ENCODE results near the gene AMDHD2. TPM values are rescaled to one million over a fixed set of nuclear protein-coding genes. Genes with fewer than 3 reads are reported as not detected.

The AMDHD2 gene, protein sequence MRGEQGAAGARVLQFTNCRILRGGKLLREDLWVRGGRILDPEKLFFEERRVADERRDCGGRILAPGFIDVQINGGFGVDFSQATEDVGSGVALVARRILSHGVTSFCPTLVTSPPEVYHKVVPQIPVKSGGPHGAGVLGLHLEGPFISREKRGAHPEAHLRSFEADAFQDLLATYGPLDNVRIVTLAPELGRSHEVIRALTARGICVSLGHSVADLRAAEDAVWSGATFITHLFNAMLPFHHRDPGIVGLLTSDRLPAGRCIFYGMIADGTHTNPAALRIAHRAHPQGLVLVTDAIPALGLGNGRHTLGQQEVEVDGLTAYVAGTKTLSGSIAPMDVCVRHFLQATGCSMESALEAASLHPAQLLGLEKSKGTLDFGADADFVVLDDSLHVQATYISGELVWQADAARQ
- polyA plus RNA-seq: 0.77 and 2.2 TPM in 2 replicates

DNA sequence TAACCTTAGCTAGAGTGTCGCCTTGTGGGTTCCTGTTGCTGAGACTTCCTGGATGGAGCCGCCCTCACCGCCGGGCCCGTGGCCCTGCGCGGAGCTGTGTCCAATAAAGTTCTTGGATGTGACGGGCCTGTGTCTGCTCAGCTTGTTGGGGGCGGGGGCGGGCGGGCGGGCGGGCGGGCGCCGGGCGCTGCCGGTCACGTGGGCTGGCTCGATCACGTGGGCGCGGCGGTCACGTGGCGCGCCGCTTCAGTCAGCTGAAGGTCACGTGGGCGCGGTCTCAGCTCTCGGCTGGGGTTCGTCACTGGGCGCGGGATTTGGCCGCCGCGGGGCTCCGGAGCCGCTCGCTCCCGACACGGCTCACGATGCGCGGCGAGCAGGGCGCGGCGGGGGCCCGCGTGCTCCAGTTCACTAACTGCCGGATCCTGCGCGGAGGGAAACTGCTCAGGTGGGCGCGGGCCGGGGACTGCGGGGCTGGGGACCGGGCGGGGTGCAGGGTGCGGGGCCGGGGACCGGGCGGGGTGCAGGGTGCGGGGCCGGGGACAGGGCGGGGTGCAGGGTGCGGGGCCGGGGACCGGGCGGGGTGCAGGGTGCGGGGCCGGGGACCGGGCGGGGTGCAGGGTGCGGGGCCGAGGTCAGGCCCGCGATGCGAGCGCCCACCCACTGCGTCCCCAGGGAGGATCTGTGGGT, at the start of gene AMDHD2:
TSS of gene AMDHD2 (plus strand) at position 275 of the 687 bp plus-strand sequence. CDS start at position 363, 88 bp downstream.

DNA sequence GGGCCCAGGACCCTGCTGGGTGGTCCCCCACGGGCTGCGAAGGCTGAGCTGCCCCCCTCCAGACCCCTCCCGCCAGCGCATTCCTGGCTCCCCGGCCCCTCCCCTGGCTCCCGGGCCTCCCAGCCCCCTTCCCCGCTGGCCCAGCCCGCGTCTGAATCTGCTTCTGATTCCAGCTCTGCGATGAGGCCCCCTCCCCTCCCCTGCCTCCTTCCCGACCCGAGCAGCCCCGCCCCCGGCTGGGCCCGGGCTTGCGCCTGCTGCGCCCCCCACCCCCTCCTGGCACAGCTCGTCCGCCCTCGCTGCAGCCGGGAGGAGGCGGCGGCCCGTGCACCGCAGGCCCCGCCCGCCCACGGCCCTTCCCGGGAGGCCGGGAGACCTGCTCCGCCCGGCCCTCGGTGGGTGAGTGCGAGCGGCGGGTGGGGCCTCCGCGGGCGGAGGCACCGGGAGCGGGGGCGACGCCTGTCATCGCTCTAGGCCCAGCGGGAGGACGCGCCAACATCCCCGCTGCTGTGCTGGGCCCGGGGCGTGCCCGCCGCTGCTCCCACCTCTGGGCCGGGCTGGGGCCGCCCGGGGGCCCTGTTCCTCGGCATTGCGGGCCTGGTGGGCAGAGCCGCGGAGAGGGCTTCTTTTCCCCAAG, 49.0 kb upstream of the AMDHD2 start, which contains the start of gene NTN3:
TSS of gene NTN3 (plus strand) at position 282 of the 637 bp plus-strand sequence. CDS start 405 bp downstream, outside the sequence.

DNA sequence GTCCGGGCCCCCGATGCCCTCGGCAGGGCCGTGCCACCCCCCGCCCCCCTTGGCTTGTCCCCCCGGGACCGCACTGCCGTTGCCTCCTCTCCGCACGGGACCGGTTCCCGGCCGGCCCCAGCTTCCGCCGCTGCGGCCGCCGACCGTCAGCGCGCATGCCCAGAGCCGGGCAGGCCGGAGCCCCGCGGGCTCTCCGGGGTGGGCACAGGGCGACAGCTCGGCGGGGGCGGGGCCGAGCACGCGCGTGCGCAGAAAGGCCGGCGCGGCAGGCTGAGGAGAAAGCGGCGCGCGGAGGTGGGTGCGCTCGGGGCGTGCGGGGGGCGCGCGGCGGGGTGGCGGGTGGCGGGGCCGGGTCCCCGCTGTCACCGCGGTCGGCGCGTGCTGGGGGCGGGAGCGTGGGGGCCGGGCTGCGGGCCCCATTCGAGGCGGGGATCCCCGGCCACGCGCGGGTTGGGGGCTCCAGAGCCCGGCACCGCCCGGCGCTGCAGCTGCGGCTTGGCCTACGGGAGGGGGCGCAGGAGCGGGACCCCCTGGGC, 45.2 kb upstream of the AMDHD2 start, which contains the start of gene TBC1D24:
TSS of gene TBC1D24 (plus strand) at position 251 of the 536 bp plus-strand sequence. CDS start 21,022 bp downstream, outside the sequence.

DNA sequence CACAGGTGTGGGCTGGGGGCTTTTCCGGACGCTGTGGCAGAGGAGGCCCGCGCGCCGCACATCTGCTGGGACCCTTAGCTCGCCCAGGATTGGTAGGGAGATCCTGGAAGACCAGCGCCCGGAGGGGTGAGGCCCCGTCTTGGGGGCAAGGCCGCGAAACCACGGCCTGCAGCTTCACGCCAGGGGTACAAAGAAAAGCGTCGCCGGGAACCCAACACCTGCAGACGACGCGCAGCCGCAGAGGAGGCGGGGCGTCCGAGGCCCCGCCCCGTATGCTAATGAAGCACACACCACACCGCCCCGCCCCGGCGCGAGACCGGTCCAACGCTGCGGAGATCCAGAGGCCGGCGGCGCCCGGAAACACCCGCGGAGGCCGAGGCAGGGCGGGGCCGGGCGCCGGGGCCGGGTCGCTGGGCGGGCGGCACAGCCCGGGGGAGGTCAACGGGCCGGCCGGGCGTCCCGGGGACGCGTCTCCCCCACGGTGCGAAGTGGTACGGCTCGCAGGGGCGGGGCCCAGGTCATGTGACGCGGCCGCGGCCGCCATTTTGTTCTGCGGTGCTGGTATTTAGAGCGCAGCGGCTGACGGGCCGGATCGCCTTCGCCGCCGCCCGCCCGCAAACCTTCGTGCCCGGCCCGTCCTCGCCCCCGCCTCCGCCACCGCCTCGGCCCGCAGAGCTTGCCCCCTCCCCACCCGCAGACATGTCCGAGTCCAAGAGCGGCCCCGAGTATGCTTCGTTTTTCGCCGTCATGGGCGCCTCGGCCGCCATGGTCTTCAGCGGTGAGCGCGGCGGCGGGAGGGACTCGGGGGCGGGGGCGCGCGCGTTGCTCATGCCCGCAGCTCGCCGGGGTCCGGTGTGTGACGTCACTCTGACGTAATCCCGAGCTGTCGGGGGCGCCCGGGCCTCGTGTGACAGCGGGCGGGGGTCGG, 6.5 kb upstream of the AMDHD2 start, which contains the start of gene ATP6V0C:
TSS of gene ATP6V0C (plus strand) at position 548 of the 928 bp plus-strand sequence. CDS start at position 700, 152 bp downstream.

DNA sequence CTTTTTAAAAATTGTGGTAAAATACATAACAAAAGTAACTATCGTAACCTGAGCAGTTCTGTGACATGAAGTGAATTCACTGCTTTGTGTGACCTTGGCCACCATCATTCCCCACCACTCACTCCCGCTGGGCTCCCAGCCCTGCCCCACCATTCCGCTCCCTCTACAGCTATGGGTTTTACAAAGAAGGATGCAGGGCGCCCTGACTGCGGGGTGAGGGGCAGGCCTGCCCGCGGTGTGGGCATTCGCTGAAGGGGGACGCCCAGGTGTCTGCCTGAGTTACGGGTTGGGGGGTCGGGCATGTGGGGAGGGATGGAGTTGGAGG, 11.2 kb downstream of the AMDHD2 start, which contains the start of gene CEMP1:
TSS of gene CEMP1 (minus strand) at position 38 of the 325 bp plus-strand sequence. CDS start 335 bp downstream, outside the sequence.

DNA sequence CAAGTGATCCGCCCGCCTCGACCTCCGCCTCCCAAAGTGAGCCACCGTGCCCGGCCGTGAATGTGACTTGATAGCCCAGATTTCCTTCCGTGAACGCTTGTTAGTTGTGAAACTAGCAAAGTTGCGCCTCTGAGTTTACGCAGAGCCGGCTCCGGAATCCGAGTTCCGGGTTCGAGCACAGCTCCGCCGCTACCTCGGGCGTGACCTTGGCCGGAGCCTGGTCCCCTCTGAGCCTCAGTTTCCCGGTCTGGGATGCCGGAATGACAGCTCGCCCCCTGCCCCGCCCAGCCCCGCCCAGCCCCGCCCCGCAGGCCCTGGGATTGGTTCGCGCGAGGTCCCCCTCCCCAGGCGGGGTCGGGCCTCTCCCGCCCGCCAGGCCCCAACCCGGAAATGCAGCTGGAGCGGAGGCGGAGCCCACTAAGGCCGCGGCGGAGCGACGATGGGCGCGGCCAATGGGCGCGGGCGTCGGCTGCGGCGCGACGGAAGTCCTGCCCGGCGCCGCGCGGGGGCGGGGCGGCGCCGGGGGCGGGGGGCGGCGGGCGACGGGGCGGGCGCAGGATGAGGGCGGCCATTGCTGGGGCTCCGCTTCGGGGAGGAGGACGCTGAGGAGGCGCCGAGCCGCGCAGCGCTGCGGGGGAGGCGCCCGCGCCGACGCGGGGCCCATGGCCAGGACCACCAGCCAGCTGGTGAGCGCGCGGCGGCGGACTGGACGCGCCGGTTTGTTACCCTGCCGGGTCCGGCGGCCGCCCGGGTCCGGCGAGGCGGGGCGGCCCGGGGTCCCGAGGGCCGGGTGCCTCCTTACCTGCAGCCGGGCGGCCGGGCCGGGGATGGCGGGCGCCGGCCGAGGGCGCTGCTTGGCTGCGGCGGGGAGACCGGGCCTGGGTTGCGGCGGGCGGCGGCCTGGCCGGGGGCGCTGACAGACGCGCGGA, 17.5 kb downstream of the AMDHD2 start, which contains the start of gene PDPK1:
TSS of gene PDPK1 (plus strand) at position 571 of the 929 bp plus-strand sequence. CDS start at position 663, 92 bp downstream.

Other genes with a start within 250 kb of the AMDHD2 start
- gene ABCA3, start 179.6 kb upstream of the AMDHD2 start, polyA plus RNA-seq: 6.3 and 9.1 TPM in 2 replicates
- 1.3 and 1.5 TPM in 2 replicates for gene CCNF, start 90.9 kb upstream of the AMDHD2 start, polyA plus RNA-seq
- 0.21 and 0.22 TPM in 2 replicates for gene TEDC2, start 60.3 kb upstream of the AMDHD2 start, polyA plus RNA-seq
- not detected in 2 replicates for gene NTN3, start 49.1 kb upstream of the AMDHD2 start, polyA plus RNA-seq
- gene TBC1D24, start 45.2 kb upstream of the AMDHD2 start, polyA plus RNA-seq: 6.8 and 10.3 TPM in 2 replicates
- gene ATP6V0C, start 6.4 kb upstream of the AMDHD2 start, polyA plus RNA-seq: 112 and 120 TPM in 2 replicates
- 1.0 TPM in 1 of 2 replicates, not detected in the other for gene CEMP1, start 11.0 kb downstream of the AMDHD2 start, polyA plus RNA-seq
- gene PDPK1, start 17.6 kb downstream of the AMDHD2 start, polyA plus RNA-seq: 12.5 and 15.5 TPM in 2 replicates
- gene KCTD5, start 162.2 kb downstream of the AMDHD2 start, polyA plus RNA-seq: 2.2 and 3.6 TPM in 2 replicates
- gene PRSS27, start 199.9 kb downstream of the AMDHD2 start, polyA plus RNA-seq: 0.10 TPM in 1 of 2 replicates, not detected in the other
- gene SRRM2, start 232.3 kb downstream of the AMDHD2 start, polyA plus RNA-seq: 36.8 and 60.4 TPM in 2 replicates

All from Purkinje cell (primary cell).